HG02642 (cell line): ENCODE measurements around the gene LAT.
"Not testable (repeated sequence)": the region's sequence is repeated elsewhere in the genome, so short reads cannot be mapped to it uniquely, and the experiment has no call there.

Source experiments
- ATAC-seq: cut with Tn5 transposase; IDR thresholded peaks from one replicate; pipeline ENCODE4 v1.9.1; 2021; ENCODE audit warnings: mild to moderate bottlenecking; ENCODE audit not compliant: unreplicated experiment, poor library complexity

LAT gene

DNA sequence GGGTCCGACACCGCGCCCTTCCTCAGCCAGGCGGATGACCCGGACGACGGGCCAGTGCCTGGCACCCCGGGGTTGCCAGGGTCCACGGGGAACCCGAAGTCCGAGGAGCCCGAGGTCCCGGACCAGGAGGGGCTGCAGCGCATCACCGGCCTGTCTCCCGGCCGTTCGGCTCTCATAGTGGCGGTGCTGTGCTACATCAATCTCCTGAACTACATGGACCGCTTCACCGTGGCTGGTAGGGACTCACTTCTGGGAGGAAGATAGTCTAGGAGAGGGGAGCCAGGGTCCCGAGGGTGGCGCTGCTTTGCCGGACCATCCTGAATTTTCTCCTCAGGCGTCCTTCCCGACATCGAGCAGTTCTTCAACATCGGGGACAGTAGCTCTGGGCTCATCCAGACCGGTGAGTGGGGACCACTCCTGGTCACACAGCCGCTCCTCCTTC lies 9.7 kb upstream of the LAT start:
- ATAC-seq = no peak

DNA sequence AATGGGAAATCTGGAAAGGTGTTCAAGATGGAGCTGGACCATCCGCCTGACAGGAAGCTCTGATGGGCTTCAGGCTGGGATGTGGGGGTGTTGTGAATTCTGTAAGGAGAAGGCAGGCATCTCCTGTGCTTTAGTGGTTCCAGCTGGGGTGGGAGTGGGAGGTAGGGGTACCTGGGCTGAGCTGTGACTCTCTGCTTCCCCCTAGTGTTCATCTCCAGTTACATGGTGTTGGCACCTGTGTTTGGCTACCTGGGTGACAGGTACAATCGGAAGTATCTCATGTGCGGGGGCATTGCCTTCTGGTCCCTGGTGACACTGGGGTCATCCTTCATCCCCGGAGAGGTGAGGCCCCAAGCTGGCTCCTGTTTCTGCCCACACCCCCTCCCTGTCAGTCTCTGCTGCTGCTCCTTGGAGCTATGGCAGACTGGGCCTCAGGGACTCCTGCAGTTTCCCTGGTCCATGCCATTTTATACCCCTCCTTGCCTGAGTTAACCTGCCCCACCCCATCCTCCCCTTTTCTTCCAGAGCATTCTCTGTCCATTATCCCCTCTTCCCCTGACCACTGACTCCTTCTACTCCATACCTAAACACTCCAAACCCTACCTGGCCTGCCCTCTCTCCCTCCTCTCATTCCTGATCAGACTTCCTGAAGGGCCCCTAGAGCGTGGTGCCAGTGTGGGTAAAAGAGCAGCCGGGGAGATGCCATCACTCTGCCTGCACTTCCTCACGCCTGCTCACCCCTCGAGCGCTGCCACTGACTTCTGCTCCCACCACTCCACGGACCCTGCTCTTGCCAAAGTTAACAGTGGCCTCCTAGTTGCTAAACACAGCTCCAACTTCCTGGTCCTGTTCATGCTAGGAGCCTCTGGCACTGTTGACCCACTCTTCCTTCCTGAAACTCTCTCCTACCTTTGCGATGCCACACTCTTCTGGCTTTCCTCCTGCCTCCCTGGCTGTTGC lies 6.9 kb upstream of the LAT start:
- no peak for ATAC-seq

DNA sequence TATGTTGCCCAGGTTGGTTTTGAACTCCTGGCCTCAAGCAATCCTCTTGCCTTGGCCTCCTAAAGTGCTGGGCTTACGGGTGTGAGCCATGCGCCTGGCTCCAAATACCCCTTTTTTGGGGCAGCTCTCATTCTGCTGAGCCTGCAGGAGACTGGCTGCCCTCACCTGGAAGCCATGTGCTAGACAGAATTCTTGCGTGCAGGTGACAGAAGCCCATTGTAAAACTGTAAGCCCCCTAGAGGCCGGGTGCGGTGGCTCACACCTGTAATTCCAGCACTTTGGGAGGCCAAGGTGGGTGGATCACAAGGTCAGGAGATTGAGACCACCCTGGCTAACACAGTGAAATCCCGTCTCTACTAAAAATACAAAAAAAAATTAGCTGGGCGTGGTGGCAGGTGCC lies 4.5 kb upstream of the LAT start:
- not testable (repeated sequence) for ATAC-seq

DNA sequence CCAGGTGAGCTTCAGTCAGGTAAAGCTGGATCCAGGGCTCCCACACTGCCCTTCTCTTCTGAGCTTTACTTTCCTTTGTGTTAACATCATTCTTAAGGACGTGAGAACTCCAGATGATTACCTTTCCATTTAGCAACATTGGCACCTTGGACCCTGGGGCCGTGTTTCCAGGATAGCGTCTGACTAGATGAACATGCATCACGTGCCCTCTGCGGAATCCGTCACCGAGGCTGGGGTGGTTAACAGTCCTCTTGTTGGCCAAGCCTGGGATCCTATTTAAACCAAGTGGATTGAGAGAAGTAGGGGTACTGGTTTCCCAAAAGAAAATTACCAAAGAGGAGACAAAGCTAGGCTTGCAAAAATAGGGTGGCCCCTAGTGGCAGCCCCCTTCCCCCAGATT lies 3.9 kb upstream of the LAT start:
- ATAC-seq = no peak

DNA sequence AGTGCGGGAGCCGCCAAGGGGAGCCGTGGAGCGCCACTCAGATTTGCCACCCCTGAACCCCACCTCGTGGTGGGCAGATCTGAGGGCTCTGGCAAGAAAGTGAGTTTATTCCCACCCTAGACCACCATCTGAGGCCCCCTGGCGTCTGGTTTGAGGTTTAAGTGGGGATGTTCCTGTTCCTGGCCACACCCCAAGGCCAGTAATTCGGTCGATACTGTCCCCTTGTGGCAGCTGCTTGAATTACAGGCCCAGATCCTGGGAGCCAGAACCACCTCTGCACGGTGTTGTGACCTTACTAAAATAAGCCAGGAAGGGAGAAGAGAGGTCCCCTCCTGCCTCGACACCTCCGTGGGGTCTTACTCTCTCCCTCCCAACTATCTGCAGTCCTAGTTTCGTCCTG lies 3.3 kb upstream of the LAT start:
- no peak for ATAC-seq

DNA sequence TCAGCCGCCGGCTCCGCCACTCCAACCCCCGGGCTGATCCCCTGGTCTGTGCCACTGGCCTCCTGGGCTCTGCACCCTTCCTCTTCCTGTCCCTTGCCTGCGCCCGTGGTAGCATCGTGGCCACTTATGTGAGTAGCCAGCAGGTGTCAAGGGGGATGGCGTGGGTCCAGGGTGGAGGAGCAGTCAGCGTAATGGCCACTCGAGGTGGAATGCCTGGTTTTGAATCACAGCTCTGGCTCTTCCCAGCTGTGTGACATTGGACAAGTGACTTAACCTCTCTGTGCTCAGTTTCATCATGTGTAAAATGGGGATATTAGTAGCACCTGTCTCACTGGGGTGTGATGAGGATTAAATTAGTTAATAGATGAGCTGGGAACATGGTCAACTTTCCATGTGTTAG lies 2.4 kb upstream of the LAT start:
- ATAC-seq = no peak

DNA sequence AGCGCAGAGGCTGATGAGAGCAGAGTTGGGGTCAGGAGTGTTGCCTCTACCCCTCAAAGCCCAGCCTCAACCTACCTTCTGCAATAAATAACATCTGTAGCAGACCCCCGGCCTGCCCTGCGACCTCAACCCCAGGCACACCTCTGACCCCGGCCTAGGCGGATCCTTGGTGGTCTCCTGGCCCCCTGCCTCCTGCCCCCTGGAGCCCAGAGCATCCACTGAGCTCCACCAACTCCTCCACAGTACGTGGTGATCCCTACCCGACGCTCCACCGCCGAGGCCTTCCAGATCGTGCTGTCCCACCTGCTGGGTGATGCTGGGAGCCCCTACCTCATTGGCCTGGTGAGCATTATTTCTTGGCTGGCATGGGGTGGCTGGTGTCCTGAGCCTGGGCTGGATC lies 1.9 kb upstream of the LAT start:
- no peak for ATAC-seq

DNA sequence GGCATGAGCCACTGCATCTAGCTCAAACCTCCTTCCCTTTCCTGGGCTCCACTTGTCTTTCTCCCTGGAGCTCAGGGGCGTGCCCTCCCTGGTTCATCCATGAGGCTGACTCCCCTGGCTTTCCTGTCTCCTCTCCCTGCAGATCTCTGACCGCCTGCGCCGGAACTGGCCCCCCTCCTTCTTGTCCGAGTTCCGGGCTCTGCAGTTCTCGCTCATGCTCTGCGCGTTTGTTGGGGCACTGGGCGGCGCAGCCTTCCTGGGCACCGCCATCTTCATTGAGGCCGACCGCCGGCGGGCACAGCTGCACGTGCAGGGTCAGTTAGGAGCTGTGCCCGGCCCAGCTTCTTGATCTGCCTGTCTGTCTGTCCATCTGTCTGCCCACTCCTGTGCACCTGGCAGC lies 1.2 kb upstream of the LAT start:
- ATAC-seq = no peak

DNA sequence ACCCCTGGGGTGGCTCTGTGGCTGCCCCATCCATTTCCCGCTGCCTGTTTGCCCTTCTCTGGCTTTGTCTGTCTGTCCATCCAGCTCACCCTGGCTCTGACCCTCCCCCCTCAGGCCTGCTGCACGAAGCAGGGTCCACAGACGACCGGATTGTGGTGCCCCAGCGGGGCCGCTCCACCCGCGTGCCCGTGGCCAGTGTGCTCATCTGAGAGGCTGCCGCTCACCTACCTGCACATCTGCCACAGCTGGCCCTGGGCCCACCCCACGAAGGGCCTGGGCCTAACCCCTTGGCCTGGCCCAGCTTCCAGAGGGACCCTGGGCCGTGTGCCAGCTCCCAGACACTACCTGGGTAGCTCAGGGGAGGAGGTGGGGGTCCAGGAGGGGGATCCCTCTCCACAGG lies 761 bp upstream of the LAT start:
- ATAC-seq = no peak

DNA sequence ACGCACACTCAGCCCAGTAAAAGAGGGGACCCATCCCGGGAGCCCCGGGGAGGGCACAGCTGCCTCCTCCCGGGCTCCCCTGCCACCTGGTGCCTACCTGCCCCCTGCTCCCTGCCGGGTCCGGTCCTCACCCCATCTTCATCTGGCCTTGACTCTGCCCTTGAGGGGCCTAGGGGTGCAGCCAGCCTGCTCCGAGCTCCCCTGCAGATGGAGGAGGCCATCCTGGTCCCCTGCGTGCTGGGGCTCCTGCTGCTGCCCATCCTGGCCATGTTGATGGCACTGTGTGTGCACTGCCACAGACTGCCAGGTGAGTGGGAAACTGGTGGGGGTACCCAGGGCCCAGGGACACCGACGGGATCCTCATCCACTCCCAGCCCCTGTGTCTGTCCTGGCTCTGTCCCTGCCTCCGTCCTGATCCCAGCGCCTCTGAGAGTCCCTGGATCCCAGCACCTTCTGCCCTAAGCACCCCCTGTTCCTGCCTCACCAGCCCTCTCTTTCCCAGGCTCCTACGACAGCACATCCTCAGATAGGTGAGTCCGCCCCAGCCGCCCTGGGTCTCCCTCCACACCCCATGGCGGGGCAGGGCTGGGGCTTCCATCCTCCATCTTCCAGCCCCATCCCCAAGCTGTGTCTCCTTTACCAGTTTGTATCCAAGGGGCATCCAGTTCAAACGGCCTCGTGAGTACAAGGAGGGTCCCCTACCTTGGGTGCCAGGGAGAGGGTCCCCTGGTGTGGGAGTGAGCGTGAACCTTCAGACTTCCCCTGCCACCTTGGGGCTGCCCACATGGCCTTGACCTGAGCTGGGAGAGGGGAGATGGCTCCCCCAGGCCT lies 574 bp downstream of the LAT start:
- no peak for ATAC-seq

DNA sequence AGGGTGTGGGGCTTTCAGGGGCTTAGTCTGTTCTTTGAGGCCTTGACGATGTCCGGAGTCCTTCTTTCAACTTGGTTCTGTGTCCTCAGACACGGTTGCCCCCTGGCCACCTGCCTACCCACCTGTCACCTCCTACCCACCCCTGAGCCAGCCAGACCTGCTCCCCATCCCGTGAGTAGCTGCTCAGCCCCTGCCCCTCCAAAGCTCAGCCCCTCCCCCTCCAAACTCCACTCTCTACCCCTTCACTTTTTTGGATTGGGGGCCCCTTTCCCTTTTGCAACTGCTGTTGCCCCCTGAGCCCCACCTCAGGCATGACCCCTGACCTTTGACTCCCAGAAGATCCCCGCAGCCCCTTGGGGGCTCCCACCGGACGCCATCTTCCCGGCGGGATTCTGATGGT lies 1.2 kb downstream of the LAT start:
- ATAC-seq = no peak

DNA sequence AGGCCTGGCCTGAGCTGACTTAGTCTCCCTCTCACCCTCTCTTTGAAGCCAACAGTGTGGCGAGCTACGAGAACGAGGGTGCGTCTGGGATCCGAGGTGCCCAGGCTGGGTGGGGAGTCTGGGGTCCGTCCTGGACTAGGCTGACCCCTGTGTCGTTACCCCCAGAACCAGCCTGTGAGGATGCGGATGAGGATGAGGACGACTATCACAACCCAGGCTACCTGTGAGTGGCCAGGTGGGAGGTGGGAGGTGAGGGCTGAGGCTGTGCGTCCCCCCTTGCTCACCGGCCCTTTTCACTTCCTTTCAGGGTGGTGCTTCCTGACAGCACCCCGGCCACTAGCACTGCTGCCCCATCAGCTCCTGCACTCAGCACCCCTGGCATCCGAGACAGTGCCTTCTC lies 1.6 kb downstream of the LAT start:
- ATAC-seq = no peak

DNA sequence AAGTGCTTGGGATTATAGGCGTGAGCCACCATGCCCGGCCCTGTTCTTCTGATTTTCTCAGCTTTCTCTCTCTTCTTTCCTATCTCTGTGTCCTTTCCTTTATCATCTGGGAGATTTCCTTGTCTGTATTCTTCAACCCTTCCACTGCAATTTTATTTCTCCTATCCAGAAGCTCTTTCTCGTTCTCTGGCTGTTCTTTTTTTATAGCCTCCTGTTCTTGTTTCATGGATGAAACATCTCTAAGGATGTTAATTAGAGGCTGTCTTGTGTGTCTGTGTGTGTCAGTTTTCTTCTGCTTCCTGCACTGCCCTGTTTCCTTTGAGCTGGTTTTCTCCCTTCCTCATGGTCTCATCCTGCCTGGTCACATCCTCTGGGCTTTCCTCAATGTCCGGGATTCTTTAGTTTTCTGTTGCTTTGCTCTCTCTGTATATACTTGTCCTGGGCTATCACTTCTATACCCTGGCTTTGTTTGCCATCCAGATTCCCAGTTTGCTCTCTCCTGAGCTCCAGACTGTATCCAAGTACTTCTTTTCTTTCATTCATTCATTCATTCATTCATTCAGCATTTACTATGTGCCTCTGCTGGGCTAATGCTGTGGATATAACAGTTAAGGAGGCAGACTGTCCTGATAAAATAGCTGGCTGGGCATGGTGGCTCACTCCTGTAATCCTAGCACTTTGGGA lies 2.5 kb downstream of the LAT start:
- no peak for ATAC-seq

DNA sequence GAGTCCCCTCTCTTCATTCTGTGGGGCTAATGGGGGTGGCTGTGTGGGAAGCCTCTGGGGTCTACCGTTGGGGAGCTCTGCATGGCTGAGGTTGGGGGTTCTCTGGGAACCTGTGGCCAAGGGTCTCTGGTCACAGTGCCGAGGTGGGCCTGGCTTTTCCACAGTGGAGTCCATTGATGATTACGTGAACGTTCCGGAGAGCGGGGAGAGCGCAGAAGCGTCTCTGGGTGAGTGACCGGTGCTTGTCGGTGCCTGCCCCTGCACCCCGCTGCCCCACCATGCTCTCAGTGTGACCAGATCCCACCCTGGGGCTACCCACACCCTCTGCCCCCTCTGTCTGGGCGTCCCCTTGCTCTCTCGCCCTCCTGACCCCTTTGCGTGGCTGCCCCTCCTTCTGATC lies 4.5 kb downstream of the LAT start:
- no peak for ATAC-seq

DNA sequence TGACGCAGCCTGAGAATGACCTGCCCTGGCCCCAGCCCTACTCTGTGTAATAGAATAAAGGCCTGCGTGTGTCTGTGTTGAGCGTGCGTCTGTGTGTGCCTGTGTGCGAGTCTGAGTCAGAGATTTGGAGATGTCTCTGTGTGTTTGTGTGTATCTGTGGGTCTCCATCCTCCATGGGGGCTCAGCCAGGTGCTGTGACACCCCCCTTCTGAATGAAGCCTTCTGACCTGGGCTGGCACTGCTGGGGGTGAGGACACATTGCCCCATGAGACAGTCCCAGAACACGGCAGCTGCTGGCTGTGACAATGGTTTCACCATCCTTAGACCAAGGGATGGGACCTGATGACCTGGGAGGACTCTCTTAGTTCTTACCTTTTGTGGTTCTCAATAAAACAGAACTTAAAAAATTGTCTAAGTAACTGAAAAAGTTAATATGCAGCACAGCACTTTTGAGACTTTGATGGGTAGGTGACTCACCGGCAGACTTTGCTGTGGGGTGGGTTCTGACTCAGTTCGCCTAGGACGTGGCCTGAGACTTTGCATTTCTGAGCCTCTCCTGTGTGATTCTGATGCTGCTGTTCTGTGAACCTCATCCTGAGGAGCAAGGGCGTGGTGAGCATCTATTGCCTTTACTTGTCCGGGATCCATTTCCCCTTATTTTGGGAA lies 5.7 kb downstream of the LAT start:
- no peak for ATAC-seq

DNA sequence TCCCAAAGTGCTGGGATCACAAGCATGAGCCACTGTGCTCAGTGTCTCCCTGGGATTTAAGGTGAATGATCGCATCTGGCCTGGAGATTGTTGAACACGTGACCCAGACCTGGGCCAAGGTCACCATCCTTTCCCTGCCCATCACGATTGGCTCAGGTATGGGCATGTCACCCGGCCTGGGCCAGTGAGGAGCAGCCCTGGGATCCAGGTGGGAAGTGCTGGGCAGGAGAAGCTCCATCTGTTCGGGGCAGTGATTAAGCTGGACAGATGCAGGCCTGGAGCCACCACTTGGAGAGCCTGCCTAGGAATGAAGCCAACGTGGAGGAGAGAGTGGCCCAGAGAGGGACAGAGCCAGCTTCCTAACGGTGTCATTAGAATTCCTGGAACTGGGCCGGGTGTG lies 6.8 kb downstream of the LAT start:
- ATAC-seq = no peak

DNA sequence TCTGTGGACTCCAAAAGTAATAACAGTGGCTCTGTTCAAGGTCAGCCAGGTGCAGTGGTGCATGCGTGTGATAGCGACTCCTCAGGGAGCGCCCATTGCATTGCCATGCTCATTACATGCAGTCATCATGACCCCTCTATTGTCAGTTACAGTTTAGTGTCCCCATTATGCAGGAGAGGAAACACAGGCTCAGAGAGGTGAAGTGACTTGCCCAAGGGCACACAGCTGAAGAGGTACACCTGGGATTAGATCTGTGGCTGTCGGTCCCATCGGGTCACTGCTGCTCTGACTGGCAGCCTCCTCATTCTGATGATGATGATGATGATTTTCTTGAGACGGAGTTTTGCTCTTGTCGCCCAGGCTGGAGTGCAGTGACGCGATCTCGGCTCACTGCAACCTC lies 7.6 kb downstream of the LAT start:
- ATAC-seq = no peak

DNA sequence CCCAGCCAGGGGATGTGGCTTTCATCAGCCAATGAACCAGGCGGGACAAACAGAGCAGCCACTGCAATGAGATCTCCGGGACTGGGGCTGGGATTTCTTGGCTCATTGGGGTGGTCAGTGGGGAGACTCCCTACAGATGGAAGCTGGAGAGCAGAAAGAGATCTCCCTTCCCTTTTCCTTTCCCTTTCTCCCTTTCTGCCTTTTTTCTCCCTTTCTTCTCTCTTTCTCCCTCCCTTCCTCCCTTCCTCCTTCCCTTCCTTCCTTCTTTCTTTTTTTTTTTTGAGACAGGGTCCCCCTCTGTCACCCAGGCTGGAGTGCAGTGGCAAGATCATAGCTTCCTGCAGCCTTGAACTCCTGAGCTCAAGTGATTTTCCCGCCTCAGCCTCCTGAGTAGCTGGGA lies 14.0 kb downstream of the LAT start:
- no peak for ATAC-seq

DNA sequence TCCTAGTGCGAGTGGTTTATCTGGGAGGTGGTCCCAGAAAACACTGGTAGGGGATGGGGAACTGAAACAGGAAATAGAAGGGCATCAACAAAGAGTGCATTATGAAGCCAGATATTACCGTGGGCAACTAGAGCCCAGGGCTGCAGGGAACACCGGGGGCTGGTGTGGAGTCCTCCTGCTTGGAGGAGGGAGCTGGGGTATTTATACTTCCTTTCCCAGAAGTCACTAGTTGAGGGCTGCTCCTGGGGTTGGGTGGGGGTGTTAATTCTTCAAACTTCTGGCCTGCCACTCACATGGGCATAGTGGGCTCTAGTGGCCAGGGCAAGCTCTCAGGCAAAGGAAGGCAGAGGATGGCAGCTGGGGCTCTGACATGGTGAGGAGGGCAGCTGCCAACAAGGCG lies 14.7 kb downstream of the LAT start:
- ATAC-seq = no peak

DNA sequence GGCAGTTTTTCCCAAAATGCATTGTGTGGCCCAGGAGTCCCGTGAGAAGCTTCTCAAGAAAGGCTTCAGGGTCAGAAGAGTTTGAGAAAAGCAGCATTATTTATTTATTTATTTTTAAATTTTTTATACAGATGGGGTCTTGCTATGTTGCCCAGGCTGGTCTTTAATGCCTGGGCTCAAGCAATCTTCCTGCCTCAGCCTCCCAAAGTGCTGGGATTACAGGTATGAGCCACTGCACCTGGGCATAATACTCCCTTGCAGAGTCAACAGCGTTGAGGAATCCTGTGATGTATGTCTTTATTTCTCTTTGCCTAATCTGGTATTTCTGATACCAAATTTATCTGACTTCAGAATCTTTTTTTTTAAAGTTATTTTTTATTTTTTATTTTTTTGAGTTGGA lies 15.2 kb downstream of the LAT start:
- ATAC-seq = no peak
